Hematopoietic multipotent progenitor cell treated with erythropoietin and hydrocortisone succinate and interleukin-3 and kit ligand, for 15 days (in vitro differentiated cells): ENCODE measurements around the gene ARID1A.
"Not testable (repeated sequence)": the region's sequence is repeated elsewhere in the genome, so short reads cannot be mapped to it uniquely, and the experiment has no call there.

Source experiments
- DNase-seq: peaks from one replicate; pipeline ENCODE4 v3.0.0-alpha.2; 2015; ENCODE audit warnings: low spot score

The ARID1A gene

GRCh38 chr1:26695356-26696118 lies at the start of gene ARID1A:
Gene ARID1A (plus strand): TSS chr1:26696015. CDS start chr1:26696404, 389 bp downstream.
- DNase-seq = peak; percentile 91

GRCh38 chr1:26664802-26665201 lies 31.0 kb upstream of the ARID1A start:
- DNase-seq = no peak

- DNase-seq = no peak
These were observed 29.0 kb upstream of the ARID1A start for GRCh38 chr1:26666855-26667254.

GRCh38 chr1:26668106-26668786 lies 27.6 kb upstream of the ARID1A start:
- not testable (repeated sequence) for DNase-seq

- peak; percentile 83 for DNase-seq
These were observed 18.3 kb upstream of the ARID1A start for GRCh38 chr1:26677306-26678115.

- DNase-seq = no peak
These were observed 10.9 kb upstream of the ARID1A start for GRCh38 chr1:26684763-26685508.

- no peak for DNase-seq
These were observed 9.0 kb upstream of the ARID1A start for GRCh38 chr1:26686795-26687194.

- DNase-seq = no peak
These were observed 6.3 kb upstream of the ARID1A start for GRCh38 chr1:26689504-26689903.

GRCh38 chr1:26690157-26690556 lies 5.7 kb upstream of the ARID1A start:
- DNase-seq = no peak

- no peak for DNase-seq
These were observed 5.2 kb upstream of the ARID1A start for GRCh38 chr1:26690576-26691031.

GRCh38 chr1:26692211-26692792 lies 3.5 kb upstream of the ARID1A start:
- DNase-seq = peak; percentile 80

- DNase-seq = peak; percentile 96
These were observed 2.9 kb upstream of the ARID1A start for GRCh38 chr1:26692793-26693490.

- DNase-seq = no peak
These were observed 1.9 kb upstream of the ARID1A start for GRCh38 chr1:26693599-26694572.

- no peak for DNase-seq
These were observed 1.0 kb upstream of the ARID1A start for GRCh38 chr1:26694638-26695355.

GRCh38 chr1:26696119-26696653 lies 371 bp downstream of the ARID1A start:
- peak; percentile 38 for DNase-seq

GRCh38 chr1:26696654-26697430 lies 1.0 kb downstream of the ARID1A start:
- DNase-seq = peak; percentile 50

GRCh38 chr1:26697431-26697977 lies 1.7 kb downstream of the ARID1A start:
- DNase-seq = no peak
